B cell (primary cell): ENCODE data around the gene CMTM8.

ENCODE experiments used
- CTCF ChIP-seq: fragments of 200-600 bp; IDR thresholded peaks from one replicate; pipeline ENCODE4 v1.8.0; 2022; ENCODE audit warnings: antibody characterized with exemption, mild to moderate bottlenecking
- EZH2 ChIP-seq: IDR thresholded peaks from 2 replicates; pipeline ENCODE4 v1.6.1; 2012; ENCODE audit warnings: borderline replicate concordance, low read depth, mild to moderate bottlenecking, moderate library complexity, low read length; ENCODE audit not compliant: insufficient read depth, poor library complexity, severe bottlenecking

GRCh38 chr3:32261545-32261944 is 23.1 kb downstream of the CMTM8 start:
- TF ChIP-seq EZH2, result no peak
- TF ChIP-seq CTCF, result no peak
